ENCODE measurements around the gene FHIT.

DNA sequence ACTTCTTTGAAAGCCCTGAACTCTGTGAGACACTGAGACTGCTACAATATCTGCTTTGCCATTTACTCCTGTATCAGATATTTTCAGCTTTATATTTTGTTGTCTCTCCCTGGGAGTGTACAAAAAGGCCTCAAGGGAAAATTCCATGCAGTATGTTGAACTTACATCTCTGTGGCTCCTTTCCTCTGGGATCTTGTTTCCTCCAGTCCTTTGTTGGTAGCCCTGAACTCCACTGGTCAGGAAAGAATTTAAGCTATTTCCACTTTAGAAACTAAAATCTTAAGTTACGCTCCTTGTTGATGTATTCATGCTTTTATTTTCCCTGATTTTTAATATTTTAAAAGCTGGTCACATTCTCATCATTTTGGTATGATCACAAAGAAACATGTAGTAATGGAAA, 277.9 kb downstream of the FHIT start:
- TF ChIP-seq CTCF (IDR thresholded peaks at IDR 0.05; ENCODE audit: insufficient read depth, low read length, poor library complexity, severe bottlenecking) (no peak), EZH2phosphoT487 (conservative IDR thresholded peaks at IDR 0.05; ENCODE audit: low read length) (no peak)
